ENCODE measurements around the gene KRT86.
"Not testable (repeated sequence)": the region's sequence is repeated elsewhere in the genome, so short reads cannot be mapped to it uniquely, and the experiment has no call there.

Gene KRT86

GRCh38 chr12:52270541-52271070 is 3.8 kb upstream of the KRT86 start:
- no peak for DNase-seq

GRCh38 chr12:52271158-52271557 is 3.3 kb upstream of the KRT86 start:
- DNase-seq, result no peak

DNA sequence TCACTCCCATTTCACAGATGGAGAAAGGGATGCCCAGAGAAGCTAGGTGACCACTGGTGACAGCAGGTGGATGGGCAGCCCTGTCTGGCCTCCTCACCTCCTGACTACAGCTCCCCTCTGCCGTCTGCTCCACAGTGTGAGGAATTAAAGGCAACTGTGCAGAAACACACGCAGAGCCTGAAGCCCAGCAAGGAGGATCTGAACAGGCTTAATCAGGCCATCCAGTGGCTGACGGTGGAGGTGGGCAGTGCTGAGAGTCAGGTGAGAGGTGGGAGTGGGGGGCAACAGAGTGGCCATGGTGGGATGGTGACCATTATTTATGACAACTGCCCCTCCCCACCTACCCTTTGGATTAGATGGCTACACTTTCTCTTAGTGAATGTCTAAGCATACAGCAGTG is 1.2 kb downstream of the KRT86 start:
- DNase-seq, result no peak

- DNase-seq, result no peak
These were observed 3.2 kb downstream of the KRT86 start for GRCh38 chr12:52277486-52278245.

- peak; percentile 49 for DNase-seq
These were observed 4.4 kb downstream of the KRT86 start for GRCh38 chr12:52278575-52279421.

GRCh38 chr12:52279422-52280318 is 5.2 kb downstream of the KRT86 start:
- no peak for DNase-seq

DNA sequence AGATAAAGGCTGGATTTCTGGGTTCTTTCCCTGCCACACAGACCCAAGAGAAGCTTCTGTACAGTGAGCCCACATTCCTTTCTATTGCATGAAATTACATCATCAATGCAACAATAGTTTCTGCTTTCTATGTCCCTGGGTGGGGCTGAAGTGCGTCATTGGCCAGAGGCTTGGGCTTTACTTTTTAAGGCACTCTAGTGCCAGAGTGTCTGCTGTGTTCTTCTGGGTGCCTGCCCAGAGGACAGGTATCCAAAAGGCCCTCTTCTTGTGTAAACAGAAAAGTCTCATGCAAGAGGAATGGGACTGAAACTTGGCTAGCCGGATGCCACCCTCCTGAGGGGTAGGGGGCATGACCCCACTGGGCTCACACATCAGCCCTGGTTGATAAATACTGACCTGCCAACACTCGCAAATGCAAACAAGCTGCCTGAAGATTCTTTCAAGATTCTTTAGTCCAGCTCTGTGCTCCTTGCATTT is 5.9 kb downstream of the KRT86 start:
- DNase-seq, result no peak

DNA sequence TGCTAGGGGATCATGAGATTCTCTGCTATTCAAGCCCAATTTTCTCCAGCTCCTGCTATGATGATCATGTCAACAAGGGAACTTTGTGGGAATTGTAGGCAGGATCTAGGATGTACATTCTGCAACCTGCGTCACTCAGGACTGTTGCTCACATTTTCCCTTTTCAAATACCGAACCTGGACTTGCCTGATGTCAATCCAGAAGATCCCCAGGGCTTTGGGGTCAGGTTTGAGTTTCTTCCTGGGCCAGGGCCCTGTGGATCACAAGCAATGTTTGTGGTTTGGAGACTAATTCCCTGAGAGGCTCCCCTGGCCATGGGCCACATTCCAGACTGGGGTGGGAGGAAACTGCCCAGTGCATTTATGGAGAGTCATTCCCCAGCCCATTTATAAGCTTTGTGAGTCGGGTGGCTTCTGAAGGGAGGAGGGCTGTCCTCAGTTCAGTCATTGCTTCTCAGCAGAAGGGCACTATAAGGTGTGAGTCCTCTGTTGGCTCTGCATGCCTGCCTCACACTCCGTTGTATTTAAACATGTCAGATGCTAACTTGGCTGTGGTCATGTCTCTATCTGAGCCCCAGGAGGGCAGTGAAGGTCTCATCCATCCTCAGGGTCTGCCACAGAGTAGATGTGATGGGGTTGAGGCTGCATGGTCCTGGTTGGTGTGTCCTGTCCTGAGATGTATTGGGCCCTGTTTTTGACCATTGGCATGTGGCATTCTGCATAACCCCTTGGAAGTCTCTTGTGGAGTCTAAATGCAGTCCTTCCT is 6.5 kb downstream of the KRT86 start:
- no peak for DNase-seq

- no peak for DNase-seq
These were observed 10.2 kb downstream of the KRT86 start for GRCh38 chr12:52284562-52285171.

DNA sequence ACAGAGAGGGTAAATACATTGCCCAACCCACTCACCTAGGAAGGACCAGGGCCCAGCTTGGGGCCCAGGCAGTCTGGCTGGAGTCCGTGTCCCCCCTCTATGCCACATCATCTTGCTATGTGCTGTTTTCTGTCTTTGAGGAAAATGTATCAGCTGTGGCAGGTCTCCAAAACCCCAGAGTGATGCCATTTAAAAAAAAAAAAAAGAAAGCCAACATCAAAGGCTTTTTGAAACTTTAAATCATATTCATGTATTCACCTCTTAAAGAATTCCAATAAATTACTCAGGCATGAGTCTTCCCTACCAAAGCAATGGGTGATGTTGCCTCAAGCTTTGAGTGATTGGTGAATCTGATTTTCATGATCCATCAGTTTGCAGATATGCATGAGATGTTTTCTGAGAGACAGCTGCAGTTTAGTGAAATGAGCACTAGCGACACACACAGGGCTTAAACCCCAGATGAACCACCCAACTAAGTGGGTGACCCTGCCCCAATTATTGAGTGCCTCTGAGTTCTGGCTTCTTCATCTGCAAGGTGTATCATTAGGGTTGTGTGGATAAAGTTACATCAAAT is 10.8 kb downstream of the KRT86 start:
- no peak for DNase-seq

DNA sequence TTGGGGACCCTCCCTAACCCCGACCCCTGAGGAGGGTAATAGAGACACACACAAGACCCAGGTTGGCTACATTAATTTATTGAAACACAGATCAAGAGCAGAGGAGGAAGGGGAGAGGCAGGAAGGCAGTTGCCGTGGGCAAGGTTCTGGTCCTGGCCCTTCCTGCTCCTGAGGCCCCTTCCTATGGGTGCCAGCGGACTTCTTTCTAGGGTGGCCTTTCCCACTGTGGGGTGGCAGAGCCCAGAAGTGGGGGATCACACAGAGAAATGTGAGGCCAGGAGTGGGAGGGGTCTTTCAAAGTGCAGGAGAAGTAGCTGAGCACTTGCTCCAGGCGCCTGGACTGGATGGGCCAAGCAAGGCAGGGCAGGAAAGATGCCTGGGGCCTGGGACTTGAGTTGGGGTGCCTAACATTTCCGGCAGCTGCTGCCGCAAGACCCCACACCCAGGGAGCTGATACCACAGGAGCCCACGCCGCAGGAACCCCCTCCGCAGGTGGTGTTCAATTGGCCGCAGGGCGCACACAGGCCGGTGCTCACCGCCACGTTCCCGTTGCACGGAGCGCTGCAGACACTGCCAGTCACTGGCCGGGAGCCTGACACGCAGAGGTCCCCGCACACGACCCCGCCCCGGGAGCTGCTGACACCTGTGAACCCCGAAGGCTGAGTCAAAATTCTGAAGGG is 11.5 kb downstream of the KRT86 start:
- no peak for DNase-seq

GRCh38 chr12:52286857-52287785 is 12.7 kb downstream of the KRT86 start:
- not testable (repeated sequence) for DNase-seq

GRCh38 chr12:52287816-52288805 is 13.7 kb downstream of the KRT86 start:
- DNase-seq, result not testable (repeated sequence)

- not testable (repeated sequence) for DNase-seq
These were observed 16.2 kb downstream of the KRT86 start for GRCh38 chr12:52290483-52291134.

- DNase-seq, result no peak
These were observed 17.0 kb downstream of the KRT86 start, which contains the start of gene KRT81 for GRCh38 chr12:52291267-52291935. KRT81 (minus strand) TSS chr12:52291534; CDS start chr12:52291465, 69 bp downstream.

DNA sequence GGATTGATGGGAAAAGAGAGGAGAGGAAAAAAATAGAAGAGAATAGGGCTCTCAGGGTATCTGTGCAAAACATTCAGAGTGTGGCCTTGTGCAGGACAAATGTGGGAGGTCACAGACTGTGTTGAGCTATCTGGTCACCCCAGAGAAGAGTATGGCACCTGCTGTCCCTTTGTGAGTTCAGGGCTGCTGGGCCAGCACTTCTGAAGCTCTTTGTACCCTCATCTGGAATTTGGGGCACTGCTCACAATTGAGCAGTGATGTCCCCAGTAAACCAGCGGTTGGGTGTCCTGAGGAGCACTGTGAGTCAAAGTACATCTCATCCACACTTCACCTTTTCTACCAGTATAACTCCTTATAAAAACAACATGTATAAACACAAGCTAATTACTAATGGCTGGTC is 19.5 kb downstream of the KRT86 start:
- no peak for DNase-seq

GRCh38 chr12:52294803-52295202 is 20.4 kb downstream of the KRT86 start:
- DNase-seq, result no peak
